HK-2 (cell line): ENCODE data around the gene FCN1.

ENCODE experiments used
- DNase-seq: peaks from one replicate; pipeline ENCODE4 v3.0.0-alpha.2; 2018; ENCODE audit not compliant: unreplicated experiment

The FCN1 gene

GRCh38 chr9:134913713-134914500, 3.8 kb downstream of the FCN1 start:
- no peak for DNase-seq

- DNase-seq, result no peak
Measured at GRCh38 chr9:134913041-134913712, 4.5 kb downstream of the FCN1 start.

- no peak for DNase-seq
Measured at GRCh38 chr9:134912126-134912840, 5.4 kb downstream of the FCN1 start.

GRCh38 chr9:134909511-134910481, 7.9 kb downstream of the FCN1 start:
- no peak for DNase-seq

GRCh38 chr9:134908524-134909309, 9.0 kb downstream of the FCN1 start:
- no peak for DNase-seq

- DNase-seq, result no peak
Measured at GRCh38 chr9:134902936-134903335, 14.8 kb downstream of the FCN1 start.

GRCh38 chr9:134899818-134900217, 17.9 kb downstream of the FCN1 start:
- no peak for DNase-seq

- no peak for DNase-seq
Measured at GRCh38 chr9:134899168-134899567, 18.5 kb downstream of the FCN1 start.

GRCh38 chr9:134898319-134898718, 19.4 kb downstream of the FCN1 start:
- DNase-seq, result no peak

GRCh38 chr9:134897584-134898170, 20.0 kb downstream of the FCN1 start:
- no peak for DNase-seq

- DNase-seq, result no peak
Measured at GRCh38 chr9:134896834-134897583, 20.7 kb downstream of the FCN1 start.

GRCh38 chr9:134895908-134896833, 21.5 kb downstream of the FCN1 start:
- DNase-seq, result no peak

GRCh38 chr9:134895567-134895907, 22.2 kb downstream of the FCN1 start:
- DNase-seq, result no peak

GRCh38 chr9:134895097-134895496, 22.6 kb downstream of the FCN1 start:
- no peak for DNase-seq

GRCh38 chr9:134894136-134894860, 23.4 kb downstream of the FCN1 start:
- DNase-seq, result no peak

GRCh38 chr9:134892820-134893420, 24.8 kb downstream of the FCN1 start:
- no peak for DNase-seq

- DNase-seq, result no peak
Measured at GRCh38 chr9:134892221-134892620, 25.5 kb downstream of the FCN1 start.

- no peak for DNase-seq
Measured at GRCh38 chr9:134891713-134892112, 26.0 kb downstream of the FCN1 start.
